IMR-90 (cell line): Measurements from ENCODE around the gene DAGLA.

ENCODE experiments used
- BHLHE40 ChIP-seq: fragments of 150-350 bp; IDR thresholded peaks from 2 replicates; pipeline ENCODE4 v1.6.1; 2016; ENCODE audit warnings: mild to moderate bottlenecking, low read depth, low read length
- CHD1 ChIP-seq: IDR thresholded peaks from 2 replicates; pipeline ENCODE4 v1.6.1; 2012; ENCODE audit warnings: low read depth, low read length, improper control_type of control experiment
- CTCF ChIP-seq: conservative IDR thresholded peaks from 2 replicates; pipeline ENCODE4 v1.5.1; 2012; ENCODE audit warnings: mild to moderate bottlenecking, low read depth, low read length, improper control_type of control experiment
- FOS ChIP-seq: fragments of 150-350 bp; IDR thresholded peaks from 2 replicates; pipeline ENCODE4 v1.6.1; 2016; ENCODE audit warnings: low read depth, low read length
- MAFK ChIP-seq: IDR thresholded peaks from 2 replicates; pipeline ENCODE4 v1.6.1; 2012; ENCODE audit warnings: low read depth, low read length, improper control_type of control experiment
- MAZ ChIP-seq: IDR thresholded peaks from 2 replicates; pipeline ENCODE4 v1.6.1; 2012; ENCODE audit warnings: low read depth, mild to moderate bottlenecking, low read length, improper control_type of control experiment, moderate library complexity, borderline replicate concordance
- NFE2L2 ChIP-seq: fragments of 150-350 bp; IDR thresholded peaks from 2 replicates; pipeline ENCODE4 v1.6.1; 2016; ENCODE audit warnings: low read depth, mild to moderate bottlenecking, low read length
- POLR2A ChIP-seq: IDR thresholded peaks from 2 replicates; pipeline ENCODE4 v1.6.1; 2012; ENCODE audit warnings: mild to moderate bottlenecking, low read depth, low read length
- RAD21 ChIP-seq: IDR thresholded peaks from 2 replicates; pipeline ENCODE4 v1.6.1; 2012; ENCODE audit warnings: low read length, improper control_type of control experiment
- RCOR1 ChIP-seq: IDR thresholded peaks from 2 replicates; pipeline ENCODE4 v1.6.1; 2012; ENCODE audit warnings: mild to moderate bottlenecking, low read length, improper control_type of control experiment; ENCODE audit not compliant: insufficient replicate concordance
- RFX5 ChIP-seq: IDR thresholded peaks from 2 replicates; pipeline ENCODE4 v1.8.0; 2012; ENCODE audit warnings: low read depth, mild to moderate bottlenecking, low read length, moderate library complexity
- USF2 ChIP-seq: fragments of 150-350 bp; IDR thresholded peaks from 2 replicates; pipeline ENCODE4 v1.6.1; 2017; ENCODE audit warnings: mild to moderate bottlenecking, antibody characterized with exemption, low read length, low read depth

- TF ChIP-seq CTCF = no peak
- no peak for TF ChIP-seq MAZ
- TF ChIP-seq POLR2A = no peak
- no peak for TF ChIP-seq RAD21
- TF ChIP-seq RCOR1 = no peak
- no peak for TF ChIP-seq RFX5
- TF ChIP-seq NFE2L2 = no peak
- TF ChIP-seq CHD1 = no peak
- no peak for TF ChIP-seq MAFK
- TF ChIP-seq FOS = no peak
- no peak for TF ChIP-seq USF2
- TF ChIP-seq BHLHE40 = no peak
These were observed 25.8 kb upstream of the DAGLA start for GRCh38 chr11:61654397-61654829.
